HG03354 (cell line): Measurements from ENCODE around the gene BRD1.
"Not testable (repeated sequence)": the region's sequence is repeated elsewhere in the genome, so short reads cannot be mapped to it uniquely, and the experiment has no call there.

Experiments
- ATAC-seq: cut with Tn5 transposase; IDR thresholded peaks from one replicate; pipeline ENCODE4 v1.9.1; 2021; ENCODE audit warnings: mild to moderate bottlenecking; ENCODE audit not compliant: unreplicated experiment, poor library complexity, severe bottlenecking

Gene BRD1

GRCh38 chr22:49853981-49854831, 26.5 kb upstream of the BRD1 start:
- ATAC-seq = peak; percentile 17

- ATAC-seq = peak; percentile 76
Observed at GRCh38 chr22:49852898-49853894, 25.5 kb upstream of the BRD1 start, which contains the start of gene ZBED4. ZBED4 (plus strand) TSS chr22:49853844; CDS start chr22:49883663, 29,819 bp downstream.

GRCh38 chr22:49852568-49852897, 24.9 kb upstream of the BRD1 start:
- not testable (repeated sequence) for ATAC-seq

GRCh38 chr22:49850959-49851802, 23.5 kb upstream of the BRD1 start:
- ATAC-seq = no peak

GRCh38 chr22:49850021-49850911, 22.6 kb upstream of the BRD1 start:
- no peak for ATAC-seq

- ATAC-seq = no peak
Observed at GRCh38 chr22:49849161-49850020, 21.7 kb upstream of the BRD1 start.

- ATAC-seq = no peak
Observed at GRCh38 chr22:49848690-49849160, 21.1 kb upstream of the BRD1 start.

GRCh38 chr22:49847751-49848689, 20.3 kb upstream of the BRD1 start:
- no peak for ATAC-seq

- ATAC-seq = no peak
Observed at GRCh38 chr22:49845666-49846459, 18.2 kb upstream of the BRD1 start.

- no peak for ATAC-seq
Observed at GRCh38 chr22:49845241-49845640, 17.6 kb upstream of the BRD1 start.

GRCh38 chr22:49838771-49839717, 11.4 kb upstream of the BRD1 start:
- ATAC-seq = no peak

GRCh38 chr22:49833340-49834007, 5.8 kb upstream of the BRD1 start:
- ATAC-seq = no peak

GRCh38 chr22:49829044-49829853, 1.6 kb upstream of the BRD1 start:
- ATAC-seq = no peak

- ATAC-seq = no peak
Observed at GRCh38 chr22:49828599-49828965, 909 bp upstream of the BRD1 start.
